Endodermal cell (in vitro differentiated cells): ENCODE measurements around the gene PRKCQ. TPM values are rescaled to one million over a fixed set of nuclear protein-coding genes. Genes with fewer than 3 reads are reported as not detected.

ENCODE experiments used
- DNase-seq: peaks from one replicate; pipeline ENCODE4 v3.0.0-alpha.2; 2017
- H3K27ac ChIP-seq: 2 replicates; pipeline ENCODE4 v1.5.1; 2013; ENCODE audit warnings: mild to moderate bottlenecking, low read depth, low read length, moderate library complexity
- H3K27me3 ChIP-seq: 2 replicates; pipeline ENCODE4 v1.6.1; 2013; ENCODE audit warnings: mild to moderate bottlenecking, low read length, moderate library complexity; ENCODE audit not compliant: insufficient read depth, control insufficient read depth, poor library complexity, severe bottlenecking
- H3K36me3 ChIP-seq: 2 replicates; pipeline ENCODE4 v1.7.0; 2013; ENCODE audit warnings: mild to moderate bottlenecking, low read length, moderate library complexity; ENCODE audit not compliant: control insufficient read depth, insufficient read depth
- H3K4me1 ChIP-seq: one replicate; pipeline ENCODE4 v1.7.0; 2013; ENCODE audit warnings: low read length; ENCODE audit not compliant: control insufficient read depth, insufficient read depth
- H3K4me3 ChIP-seq: 2 replicates; pipeline ENCODE4 v1.5.1; 2013; ENCODE audit warnings: mild to moderate bottlenecking, low read length, moderate library complexity
- H3K9ac ChIP-seq: 2 replicates; pipeline ENCODE4 v1.6.1; 2013; ENCODE audit warnings: mild to moderate bottlenecking, low read length, moderate library complexity; ENCODE audit not compliant: poor library complexity, severe bottlenecking; ENCODE audit errors: extremely low read depth
- H3K9me3 ChIP-seq: 2 replicates; pipeline ENCODE4 v1.6.1; 2013; ENCODE audit warnings: mild to moderate bottlenecking, low read length, moderate library complexity; ENCODE audit not compliant: control insufficient read depth
- H3K27ac Mint-ChIP-seq: 2 replicates; pipeline ENCODE4 v1.8.0; 2020; ENCODE audit warnings: mixed read lengths
- H3K27me3 Mint-ChIP-seq: 2 replicates; pipeline ENCODE4 v1.8.0; 2021; ENCODE audit warnings: mild to moderate bottlenecking, mixed read lengths; ENCODE audit not compliant: insufficient read depth
- H3K36me3 Mint-ChIP-seq: 2 replicates; pipeline ENCODE4 v1.8.0; 2020; ENCODE audit warnings: low read depth, mixed read lengths
- H3K4me1 Mint-ChIP-seq: 2 replicates; pipeline ENCODE4 v1.8.0; 2020; ENCODE audit warnings: mixed read lengths
- H3K4me3 Mint-ChIP-seq: 2 replicates; pipeline ENCODE4 v1.8.0; 2020; ENCODE audit warnings: mild to moderate bottlenecking, moderate library complexity, mixed read lengths
- H3K9me3 Mint-ChIP-seq: 2 replicates; pipeline ENCODE4 v1.8.0; 2020; ENCODE audit warnings: mild to moderate bottlenecking, mixed read lengths
- WGBS, 2 experiments: methylation state at CpG; one replicate each; pipeline versions ENCODE4 v1.1.5 to v1.1.7; 2013; ENCODE audit warnings: missing lambda C conversion rate in 2 of 2, mixed read lengths in 1 of 2; ENCODE audit not compliant: insufficient coverage in 1 of 2, insufficient read length in 1 of 2; 5-methylcytosine and 5-hydroxymethylcytosine counted together
- long read RNA-seq, 4 experiments: library from polyadenylated mRNA in 2 of 4; library from RNA in 1 of 4; library from capped mRNA in 1 of 4; stranded (forward) in 3 of 4; unstranded in 1 of 4; transcript quantifications; one replicate each; pipeline ENCODE4 v2.0.0, GENCODE V29; 2020 to 2021; ENCODE audit warnings: inconsistent platforms in 1 of 4
- polyA plus RNA-seq, 2 experiments: library from polyadenylated mRNA; stranded (reverse); fragments of 50-300 nt; gene quantifications; one replicate each; pipeline ENCODE4 v1.2.3, GENCODE V29; 2013
- total RNA-seq, 2 donors: library from RNA; stranded (reverse); fragmentation: NEBNext Ultra II Directional in 1 of 2; extraction: Animal tissue kit (Norgen Biotek cat#: 25700) in 1 of 2; gene quantifications; 2 replicates in 1 of 2; 3 replicates in 1 of 2; pipeline ENCODE4 v1.2.1, GENCODE V29; 2021
- TF ChIP-seq, protein P1 (sequence below): fragments of 200-600 bp; sonication (generic); conservative IDR thresholded peaks from 2 replicates; pipeline ENCODE4 v1.5.0; 2021; ENCODE audit warnings: antibody characterized with exemption, mild to moderate bottlenecking

PRKCQ gene
- 10 to 100 TPM; 24.3 to 29.1 TPM for total RNA-seq
- polyA plus RNA-seq (2013, experiment 1 of 2): 6.1 TPM
- polyA plus RNA-seq (2013, experiment 2 of 2): 6.2 TPM
- long read RNA-seq, experiment 1, partial matches to known transcripts: 8 of 11 reads
- long read RNA-seq, experiment 1, other reads (novel, unspliced or antisense): 3 of 11 reads
- long read RNA-seq, experiment 2, transcript PRKCQ-201 (18 exons, 3,285 nt): major isoform, 20 of 69 reads
- long read RNA-seq, experiment 2, partial matches to known transcripts: 26 of 69 reads
- long read RNA-seq, experiment 2, other reads (novel, unspliced or antisense): 23 of 69 reads
- long read RNA-seq, experiment 3, transcript PRKCQ-201 (18 exons, 3,285 nt): major isoform, 96 of 155 reads
- long read RNA-seq, experiment 3, partial matches to known transcripts: 22 of 155 reads
- long read RNA-seq, experiment 3, other reads (novel, unspliced or antisense): 35 of 155 reads
- long read RNA-seq, experiment 4, partial matches to known transcripts: 8 of 13 reads
- long read RNA-seq, experiment 4, other reads (novel, unspliced or antisense): 3 of 13 reads

- Mint-ChIP-seq H3K4me1 (peaks cover 35% of the 10 kb centered on the region), H3K27ac (peak within 1 kb of the TSS; percentile 92), H3K4me3 (peak within 1 kb of the TSS; percentile 83), H3K27me3 (peaks cover 11% of the 10 kb centered on the region), H3K9me3 (no peaks in the 10 kb centered on the region), H3K36me3 (peaks cover 30% of the 10 kb centered on the region)
- peak within 1 kb of the TSS; percentile 91 for H3K4me3 ChIP-seq
- TF ChIP-seq, protein P1, sequence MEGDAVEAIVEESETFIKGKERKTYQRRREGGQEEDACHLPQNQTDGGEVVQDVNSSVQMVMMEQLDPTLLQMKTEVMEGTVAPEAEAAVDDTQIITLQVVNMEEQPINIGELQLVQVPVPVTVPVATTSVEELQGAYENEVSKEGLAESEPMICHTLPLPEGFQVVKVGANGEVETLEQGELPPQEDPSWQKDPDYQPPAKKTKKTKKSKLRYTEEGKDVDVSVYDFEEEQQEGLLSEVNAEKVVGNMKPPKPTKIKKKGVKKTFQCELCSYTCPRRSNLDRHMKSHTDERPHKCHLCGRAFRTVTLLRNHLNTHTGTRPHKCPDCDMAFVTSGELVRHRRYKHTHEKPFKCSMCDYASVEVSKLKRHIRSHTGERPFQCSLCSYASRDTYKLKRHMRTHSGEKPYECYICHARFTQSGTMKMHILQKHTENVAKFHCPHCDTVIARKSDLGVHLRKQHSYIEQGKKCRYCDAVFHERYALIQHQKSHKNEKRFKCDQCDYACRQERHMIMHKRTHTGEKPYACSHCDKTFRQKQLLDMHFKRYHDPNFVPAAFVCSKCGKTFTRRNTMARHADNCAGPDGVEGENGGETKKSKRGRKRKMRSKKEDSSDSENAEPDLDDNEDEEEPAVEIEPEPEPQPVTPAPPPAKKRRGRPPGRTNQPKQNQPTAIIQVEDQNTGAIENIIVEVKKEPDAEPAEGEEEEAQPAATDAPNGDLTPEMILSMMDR: no peak
- peak within 1 kb of the TSS; percentile 69 for H3K9ac ChIP-seq
- peaks cover 5% of the 10 kb centered on the region for H3K4me1 ChIP-seq
- H3K36me3 ChIP-seq: peaks cover 24% of the 10 kb centered on the region
- WGBS, 2 experiments: 0% methylated on average over 41 of the region's 41 CpGs; no CpG with 5 or more reads in 1 of the 2 experiments
- no peak for DNase-seq
- no peak within 1 kb of the TSS for H3K27ac ChIP-seq
- H3K9me3 ChIP-seq: no peaks in the 10 kb centered on the region
- no peaks in the 10 kb centered on the region for H3K27me3 ChIP-seq
Observed at GRCh38 chr10:6579904-6580278, at the start of gene PRKCQ. Gene PRKCQ, minus strand, starts transcription at chr10:6580276. Its CDS starts 65,141 bp downstream, at chr10:6515135.

- TF ChIP-seq, protein P1: no peak
- H3K27me3 Mint-ChIP-seq: no peaks in the 10 kb centered on the region
- no peak overlapping the region for H3K27ac Mint-ChIP-seq
- Histone ChIP-seq H3K4me1 (peaks cover 3% of the 10 kb centered on the region), H3K9me3 (no peaks in the 10 kb centered on the region), H3K27ac (no peak overlapping the region), H3K9ac (no peak overlapping the region), H3K4me3 (no peak overlapping the region), H3K27me3 (no peaks in the 10 kb centered on the region), H3K36me3 (no peaks in the 10 kb centered on the region)
- no peak for DNase-seq
- no peak overlapping the region for H3K4me3 Mint-ChIP-seq
- peaks cover 47% of the 10 kb centered on the region for H3K4me1 Mint-ChIP-seq
- H3K9me3 Mint-ChIP-seq: no peaks in the 10 kb centered on the region
- no peaks in the 10 kb centered on the region for H3K36me3 Mint-ChIP-seq
- WGBS, 2 experiments: 77 to 85% methylated on average over 3 to 4 of the region's 4 CpGs
Observed at GRCh38 chr10:6625428-6625827, 45.4 kb upstream of the PRKCQ start.

- Histone ChIP-seq H3K4me3 (no peak overlapping the region), H3K27ac (no peak overlapping the region), H3K36me3 (no peaks in the 10 kb centered on the region), H3K27me3 (no peaks in the 10 kb centered on the region), H3K9me3 (no peaks in the 10 kb centered on the region), H3K9ac (no peak overlapping the region), H3K4me1 (peaks cover 3% of the 10 kb centered on the region)
- no peak for DNase-seq
- TF ChIP-seq, protein P1: no peak
- H3K27ac Mint-ChIP-seq: no peak overlapping the region
- WGBS, 2 experiments: 55 to 76% methylated on average over 1 to 3 of the region's 3 CpGs
- peaks cover 41% of the 10 kb centered on the region for H3K4me1 Mint-ChIP-seq
- H3K9me3 Mint-ChIP-seq: no peaks in the 10 kb centered on the region
- no peaks in the 10 kb centered on the region for H3K27me3 Mint-ChIP-seq
- H3K36me3 Mint-ChIP-seq: no peaks in the 10 kb centered on the region
- H3K4me3 Mint-ChIP-seq: no peak overlapping the region
Observed at GRCh38 chr10:6624392-6624791, 44.3 kb upstream of the PRKCQ start.
